Measurements from ENCODE around the gene DIP2A. TPM values are rescaled to one million over a fixed set of nuclear protein-coding genes. Genes with fewer than 3 reads are reported as not detected.

The DIP2A gene
- total RNA-seq, 1 donor from 2014 or later, result 41.0 TPM

DNA sequence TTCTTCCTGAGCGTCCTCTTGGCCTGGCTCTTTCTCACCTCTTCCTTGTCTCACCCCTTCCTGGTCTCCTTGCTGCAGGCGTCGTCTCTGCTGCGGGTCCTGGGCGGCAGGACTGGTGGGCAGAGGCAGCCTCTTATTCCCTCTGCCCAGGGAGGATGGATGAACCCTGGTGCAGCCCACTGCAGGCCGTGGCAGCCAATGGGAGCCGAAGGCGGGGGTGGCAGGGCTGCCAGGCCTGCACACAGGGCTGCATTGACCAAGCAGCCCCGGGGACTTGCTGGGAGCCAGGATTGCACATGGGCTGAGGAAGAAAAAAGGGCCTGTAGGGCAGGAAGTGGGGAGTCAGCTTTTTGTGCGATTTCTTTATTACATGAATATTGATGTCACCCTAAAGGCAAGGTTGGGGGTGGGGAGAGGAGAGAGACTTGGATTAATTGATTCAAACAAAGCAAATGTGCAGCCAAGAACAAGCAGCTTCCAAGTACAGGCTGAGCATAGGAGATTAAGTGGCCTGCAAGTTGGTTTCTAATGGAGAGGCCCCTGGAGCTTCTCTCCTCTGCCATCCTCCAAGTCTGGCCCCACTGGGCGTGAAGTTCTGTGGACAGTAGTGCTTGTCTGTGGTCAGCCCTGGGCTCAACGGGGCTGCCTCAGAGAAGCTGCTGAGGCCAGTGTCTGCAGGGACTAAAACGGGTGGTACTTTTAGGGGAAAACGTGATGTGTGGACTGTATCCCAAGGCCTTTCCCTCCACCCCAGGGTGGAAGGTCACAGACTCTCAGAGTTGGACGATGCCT, 146.5 kb downstream of the DIP2A start, which contains the start of gene S100B:
TSS of gene S100B (minus strand) at position 108 of the 792 bp plus-strand sequence. CDS start 2,667 bp downstream, outside the sequence.
- no peak within 1 kb of the TSS for H3K4me3 ChIP-seq
- H3K27me3 ChIP-seq (ENCODE audit: low read depth), result no peaks in the 10 kb centered on the region
- DNase-seq (no peak), ATAC-seq (peak in 1 of 2 donors; percentile 29)
- H3K4me1 ChIP-seq, result peaks cover 23% of the 10 kb centered on the region
- H3K9me3 ChIP-seq, result no peaks in the 10 kb centered on the region
- TF ChIP-seq CTCF (IDR thresholded peaks at IDR 0.05), result no peak
- peak within 1 kb of the TSS; percentile 48 for H3K27ac ChIP-seq
- H3K36me3 ChIP-seq, result no peaks in the 10 kb centered on the region
- intact Hi-C loops (cut with DNase I), result no loop called here

DNA sequence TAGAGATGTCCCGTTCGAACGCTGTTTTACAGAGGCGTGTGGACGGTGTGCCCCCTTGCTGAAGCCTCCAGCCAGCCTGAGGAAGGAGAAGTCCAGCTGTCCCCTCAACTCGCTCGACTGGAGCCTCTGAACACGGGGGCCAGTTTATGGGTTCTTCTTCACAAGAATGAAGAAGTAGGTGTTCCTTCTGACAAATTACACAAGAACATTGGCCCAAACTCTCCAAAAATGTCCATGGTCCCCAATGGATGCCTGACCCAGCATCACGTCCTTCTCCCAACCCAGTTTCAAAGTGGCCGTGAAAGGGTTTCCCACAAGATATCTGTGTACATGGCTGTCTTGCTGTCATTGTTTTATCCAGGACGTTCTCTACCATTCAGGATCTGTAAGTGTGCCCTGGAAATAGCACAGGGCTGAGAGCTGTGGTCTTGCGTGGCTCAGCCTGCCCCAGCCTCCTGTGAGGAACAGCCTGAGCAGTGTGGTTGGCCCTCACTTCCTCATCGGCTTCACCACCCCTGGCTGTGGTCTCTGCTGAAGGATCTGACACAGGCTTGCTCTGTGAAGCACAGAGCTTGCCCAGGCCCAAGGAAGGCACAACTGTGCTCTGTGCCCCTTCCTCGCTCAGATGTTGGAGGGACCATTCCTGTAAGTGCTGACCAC, 147.2 kb downstream of the DIP2A start:
- TF ChIP-seq CTCF (IDR thresholded peaks at IDR 0.05), result no peak
- DNase-seq (peak; percentile 81), ATAC-seq (peak; percentile 82 to 91)
- Histone ChIP-seq H3K4me3 (no peak overlapping the region), H3K36me3 (no peaks in the 10 kb centered on the region), H3K27ac (peak overlapping the region; percentile 48), H3K9me3 (no peaks in the 10 kb centered on the region), H3K27me3 (ENCODE audit: low read depth) (no peaks in the 10 kb centered on the region), H3K4me1 (peaks cover 23% of the 10 kb centered on the region)
- intact Hi-C loops (cut with DNase I), result no loop called here

- intact Hi-C loops (cut with DNase I), result no loop called here
- no peaks in the 10 kb centered on the region for H3K36me3 ChIP-seq
- TF ChIP-seq CTCF (IDR thresholded peaks at IDR 0.05), result no peak
- H3K27me3 ChIP-seq (ENCODE audit: low read depth), result no peaks in the 10 kb centered on the region
- H3K27ac ChIP-seq, result peak overlapping the region; percentile 48
- no peaks in the 10 kb centered on the region for H3K9me3 ChIP-seq
- ATAC-seq (peak; percentile 10 to 21), DNase-seq (no peak)
- H3K4me1 ChIP-seq, result peaks cover 23% of the 10 kb centered on the region
- H3K4me3 ChIP-seq, result no peak overlapping the region
These were observed 147.7 kb downstream of the DIP2A start for GRCh38 chr21:46606427-46606813.

GRCh38 chr21:46607636-46608035, 148.9 kb downstream of the DIP2A start:
- DNase-seq (no peak), ATAC-seq (no peak)
- Histone ChIP-seq H3K27me3 (ENCODE audit: low read depth) (no peaks in the 10 kb centered on the region), H3K36me3 (no peaks in the 10 kb centered on the region), H3K9me3 (no peaks in the 10 kb centered on the region), H3K4me3 (no peak overlapping the region), H3K4me1 (peaks cover 23% of the 10 kb centered on the region), H3K27ac (no peak overlapping the region)
- intact Hi-C loops (cut with DNase I), result no loop called here
- TF ChIP-seq CTCF (IDR thresholded peaks at IDR 0.05), result no peak

DNA sequence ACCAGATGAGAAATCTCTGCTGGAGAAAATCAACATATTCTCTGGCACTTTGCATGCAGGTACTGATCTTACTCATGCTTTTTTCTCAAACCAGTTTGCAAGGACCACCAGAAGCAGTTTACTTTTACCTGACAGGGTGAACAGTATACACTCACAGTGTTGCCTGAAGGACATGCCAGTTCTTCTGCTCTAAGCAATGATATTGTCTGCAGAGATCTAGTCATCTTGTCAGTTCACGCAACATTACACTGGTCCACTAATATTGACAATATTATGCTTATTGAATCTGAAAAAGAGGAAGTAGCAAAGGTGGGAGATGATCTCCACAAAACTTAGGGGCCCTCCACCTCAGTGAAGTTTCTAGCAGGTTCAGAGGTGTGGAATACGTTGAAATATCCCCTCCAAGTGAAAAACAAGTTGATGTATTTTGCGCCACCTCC, 150.0 kb downstream of the DIP2A start:
- ATAC-seq, result no peak
- H3K4me1 ChIP-seq, result peaks cover 23% of the 10 kb centered on the region
- no peak for DNase-seq
- H3K27me3 ChIP-seq (ENCODE audit: low read depth), result no peaks in the 10 kb centered on the region
- H3K9me3 ChIP-seq, result no peaks in the 10 kb centered on the region
- no peaks in the 10 kb centered on the region for H3K36me3 ChIP-seq
- H3K4me3 ChIP-seq, result no peak overlapping the region
- TF ChIP-seq CTCF (IDR thresholded peaks at IDR 0.05), result no peak
- H3K27ac ChIP-seq, result no peak overlapping the region
- intact Hi-C loops (cut with DNase I), result no loop called here
